SK-N-SH (cell line): ENCODE results near the gene METTL1. TPM values are rescaled to one million over a fixed set of nuclear protein-coding genes. Genes with fewer than 3 reads are reported as not detected.
A peak's percentile ranks its signal among the peaks of the same experiment; 100 is the strongest.

Source experiments
- CTCF ChIA-PET: fragments of 300-600, 350-600 bp; formaldehyde crosslinking; extraction: SDS; loops from one replicate; lab custom pipeline; 2021; lab: Yijun Ruan, JAX
- POLR2A ChIA-PET: fragments of 350-600 bp; sonication (Branson Sonifier 250); formaldehyde crosslinking; extraction: SDS; loops from one replicate; lab custom pipeline; 2020; ENCODE audit warnings: antibody characterized with exemption, inconsistent platforms; lab: Yijun Ruan, JAX
- DNase-seq: peaks from one replicate; pipeline ENCODE4 v3.0.0; 2012
- H2AFZ ChIP-seq: fragments of 200-600 bp; sonication (generic); 2 replicates; pipeline ENCODE4 v1.8.1; 2016; ENCODE audit warnings: antibody characterized with exemption, mild to moderate bottlenecking, low read depth
- H3F3A ChIP-seq: fragments of 200-600 bp; sonication (generic); replicated peaks from 2 replicates; pipeline ENCODE3; 2016; ENCODE audit warnings: antibody characterized with exemption, mild to moderate bottlenecking; ENCODE audit not compliant: insufficient read depth
- H3K27ac ChIP-seq, 2 experiments: fragments of 200-500 bp in 1 of 2; fragments of 200-600 bp in 1 of 2; sonication (Bioruptor generic) in 1 of 2; sonication (generic), shearing (Covaris generic) in 1 of 2; 2 replicates each; pipeline versions ENCODE4 v1.5.1 to v1.6.1; 2014 to 2016; ENCODE audit warnings: low read depth in 2 of 2, inconsistent platforms in 1 of 2, low read length in 1 of 2, mild to moderate bottlenecking in 1 of 2, mixed read lengths in 1 of 2
- H3K27me3 ChIP-seq: fragments of 200-600 bp; sonication (generic), shearing (Covaris generic); 2 replicates; pipeline ENCODE4 v1.6.1; 2016; ENCODE audit warnings: mixed run types; ENCODE audit not compliant: insufficient read depth
- H3K36me3 ChIP-seq, 2 experiments: fragments of 200-500 bp in 1 of 2; fragments of 200-600 bp in 1 of 2; sonication (Bioruptor generic) in 1 of 2; sonication (generic) in 1 of 2; replicated peaks in 1 of 2; 2 replicates each; pipeline versions ENCODE3 to v1.5.1; 2014 to 2016; ENCODE audit warnings: low read length in 1 of 2, mild to moderate bottlenecking in 1 of 2; ENCODE audit not compliant: insufficient read depth in 2 of 2, control insufficient read depth in 1 of 2
- H3K4me1 ChIP-seq, 2 experiments: fragments of 200-500 bp in 1 of 2; fragments of 200-600 bp in 1 of 2; sonication (Bioruptor generic) in 1 of 2; sonication (generic), shearing (Covaris generic) in 1 of 2; 2 replicates each; pipeline versions ENCODE4 v1.5.1 to v1.6.1; 2014 to 2016; ENCODE audit warnings: low read depth in 1 of 2, low read length in 1 of 2, mixed run types in 1 of 2; ENCODE audit not compliant: insufficient read depth in 2 of 2, control insufficient read depth in 1 of 2
- H3K4me2 ChIP-seq: fragments of 200-600 bp; sonication (generic), shearing (Covaris generic); 2 replicates; pipeline ENCODE4 v1.6.1; 2017; ENCODE audit warnings: mixed run types
- H3K4me3 ChIP-seq, 2 experiments: fragments of 200-500 bp in 1 of 2; fragments of 200-600 bp in 1 of 2; sonication (Bioruptor generic) in 1 of 2; sonication (generic), shearing (Covaris generic) in 1 of 2; 2 replicates each; pipeline versions ENCODE4 v1.5.1 to v1.8.1; 2014 to 2016; ENCODE audit warnings: low read depth in 2 of 2, inconsistent platforms in 1 of 2, low read length in 1 of 2, mild to moderate bottlenecking in 1 of 2, mixed read lengths in 1 of 2, moderate library complexity in 1 of 2
- H3K79me2 ChIP-seq: fragments of 200-600 bp; sonication (generic); 2 replicates; pipeline ENCODE4 v1.8.1; 2017; ENCODE audit warnings: mild to moderate bottlenecking; ENCODE audit not compliant: insufficient read depth
- H3K9ac ChIP-seq: fragments of 200-600 bp; sonication (generic); 2 replicates; pipeline ENCODE4 v1.6.1; 2017; ENCODE audit warnings: mixed run types
- H3K9me2 ChIP-seq: fragments of 200-600 bp; sonication (generic); 2 replicates; pipeline ENCODE4 v1.6.1; 2017; ENCODE audit warnings: mixed run types
- H3K9me3 ChIP-seq: fragments of 200-600 bp; sonication (generic); 2 replicates; pipeline ENCODE4 v1.6.1; 2017; ENCODE audit warnings: mixed run types, mild to moderate bottlenecking, moderate library complexity
- H4K20me1 ChIP-seq: fragments of 200-600 bp; sonication (generic); 2 replicates; pipeline ENCODE4 v1.6.1; 2017; ENCODE audit warnings: mild to moderate bottlenecking, mixed run types; ENCODE audit not compliant: insufficient read depth
- CHD2 ChIP-seq: fragments of 150-350 bp; IDR thresholded peaks from 2 replicates; pipeline ENCODE4 v1.6.1; 2018; ENCODE audit warnings: low read length; ENCODE audit not compliant: partially characterized antibody
- CTCF ChIP-seq: fragments of 200-600 bp; sonication (generic); IDR thresholded peaks from 2 replicates; pipeline ENCODE4 v1.6.1; 2017; ENCODE audit warnings: antibody characterized with exemption, mild to moderate bottlenecking, moderate library complexity
- EP300 ChIP-seq, 2 experiments: IDR thresholded peaks; 2 replicates each; pipeline versions ENCODE4 v1.4.0 to v1.6.1; 2012; ENCODE audit warnings: borderline replicate concordance in 1 of 2, low read depth in 1 of 2, low read length in 1 of 2
- EZH2phosphoT487 ChIP-seq: fragments of 200-600 bp; sonication (generic); IDR thresholded peaks from 2 replicates; pipeline ENCODE4 v1.6.1; 2017; ENCODE audit warnings: low read depth, mixed run types, mild to moderate bottlenecking, antibody characterized with exemption, moderate library complexity, borderline replicate concordance
- FOSL2 ChIP-seq: IDR thresholded peaks from 2 replicates; pipeline ENCODE4 v1.4.0; 2012; ENCODE audit warnings: low read depth, mild to moderate bottlenecking, moderate library complexity, borderline replicate concordance
- FOXJ3 ChIP-seq: sonication (generic); formaldehyde crosslinking; IDR thresholded peaks from 2 replicates; pipeline ENCODE4 v1.5.1; 2020; ENCODE audit warnings: mild to moderate bottlenecking, missing genetic modification reagents
- GABPA ChIP-seq: IDR thresholded peaks from 2 replicates; pipeline ENCODE4 v1.4.0; 2012; ENCODE audit warnings: low read depth, mild to moderate bottlenecking
- IRF3 ChIP-seq: fragments of 150-350 bp; IDR thresholded peaks from 2 replicates; pipeline ENCODE4 v1.6.1; 2016; ENCODE audit warnings: mild to moderate bottlenecking, low read depth, low read length
- JUND ChIP-seq: IDR thresholded peaks from 2 replicates; pipeline ENCODE4 v1.4.0; 2012
- MAX ChIP-seq: IDR thresholded peaks from 2 replicates; pipeline ENCODE4 v1.4.0; 2012; ENCODE audit warnings: low read depth
- MXI1 ChIP-seq: IDR thresholded peaks from 2 replicates; pipeline ENCODE4 v1.6.1; 2012; ENCODE audit warnings: mild to moderate bottlenecking, low read depth, low read length, improper control_type of control experiment
- NRF1 ChIP-seq: IDR thresholded peaks from 2 replicates; pipeline ENCODE4 v1.6.1; 2012; ENCODE audit warnings: low read depth, mild to moderate bottlenecking, low read length
- PBX3 ChIP-seq: IDR thresholded peaks from 2 replicates; pipeline ENCODE4; 2012
- POLR2AphosphoS5 ChIP-seq: IDR thresholded peaks from 2 replicates; pipeline ENCODE4 v1.6.1; 2012; ENCODE audit warnings: low read depth, low read length
- RAD21 ChIP-seq: IDR thresholded peaks from 2 replicates; pipeline ENCODE4 v1.6.1; 2012; ENCODE audit warnings: mild to moderate bottlenecking, low read length
- RCOR1 ChIP-seq: fragments of 150-350 bp; IDR thresholded peaks from 2 replicates; pipeline ENCODE4 v1.6.1; 2017; ENCODE audit warnings: antibody characterized with exemption, low read length
- REST ChIP-seq: IDR thresholded peaks from 2 replicates; pipeline ENCODE4 v1.6.1; 2012; ENCODE audit warnings: mild to moderate bottlenecking, low read depth, low read length, moderate library complexity
- RFX5 ChIP-seq: IDR thresholded peaks from 2 replicates; pipeline ENCODE4 v1.6.1; 2012; ENCODE audit warnings: mild to moderate bottlenecking, improper control_type of control experiment, low read length
- RXRA ChIP-seq: IDR thresholded peaks from 2 replicates; pipeline ENCODE4 v1.4.0; 2012; ENCODE audit warnings: low read depth, mild to moderate bottlenecking, borderline replicate concordance
- YY1 ChIP-seq: IDR thresholded peaks from 2 replicates; pipeline ENCODE4 v1.4.0; 2012; ENCODE audit warnings: low read depth, mild to moderate bottlenecking
- ZBTB33 ChIP-seq: IDR thresholded peaks from 2 replicates; pipeline ENCODE4 v1.4.0; 2012; ENCODE audit warnings: low read depth, borderline replicate concordance
- WGBS: methylation state at CpG from one replicate; pipeline ENCODE4 v1.1.6; 2017; ENCODE audit warnings: low lambda C conversion rate; 5-methylcytosine and 5-hydroxymethylcytosine counted together
- polyA plus RNA-seq, 3 experiments: library from polyadenylated mRNA; depleted of rRNA; stranded (reverse); fragments of >200 nt; gene quantifications; 2 replicates each; pipeline ENCODE4 v1.2.3, GENCODE V29; 2012

METTL1 gene
- polyA plus RNA-seq, 1 of the 3 experiments (the other 2 are of a cell fraction), result 28.0 TPM

- H3K9ac ChIP-seq, result peak overlapping the region; percentile 82; the same call in 1 of the 2 replicates
- POLR2A ChIA-PET, result interaction anchor here (1.5 to 3.6 kb wide), 3 partner anchors 9 to 25 kb away, joined by 7 to 21 read pairs (median 18); partner anchors contain the start of genes CDK4 and TSPAN31
- 77% methylated on average over 59 of the region's 76 CpGs for WGBS
- TF ChIP-seq PBX3 (no peak), IRF3 (no peak), RFX5 (no peak), YY1 (no peak), FOSL2 (no peak), JUND (no peak), CHD2 (no peak), RAD21 (no peak), EP300 (IDR thresholded peaks at IDR 0.05; ENCODE audit: borderline replicate concordance in 1 of 2, low read depth in 1 of 2, low read length in 1 of 2) (no peak), FOXJ3 (no peak), RCOR1 (no peak), MXI1 (no peak), NRF1 (no peak), GABPA (no peak), ZBTB33 (no peak), CTCF (0 out of 2 replicates have a peak, but pooled peaks have one; percentile 18), RXRA (no peak), EZH2phosphoT487 (no peak), MAX (0 out of 2 replicates have a peak, but pooled peaks have one; percentile 0), POLR2AphosphoS5 (no peak), REST (peak; percentile 86)
These were observed 44.8 kb downstream of the METTL1 start for GRCh38 chr12:57726884-57727757.

More at GRCh38 chr12:57726884-57727757, 44.8 kb downstream of the METTL1 start:
- H2AFZ ChIP-seq, result peak overlapping the region; percentile 89; the same call in 1 of the 2 replicates
- peaks cover 18% of the 10 kb centered on the region for H3F3A ChIP-seq
- H3K4me1 ChIP-seq, result peaks cover 0 to 8% of the 10 kb centered on the region in 2 experiments; a peak in 1 of 4 replicates
- H3K27me3 ChIP-seq, result no peaks in the 10 kb centered on the region
- peak overlapping the region in 1 of 2 experiments; percentile 82; a peak in 1 of 4 replicates for H3K27ac ChIP-seq
- no peaks in the 10 kb centered on the region for H3K9me2 ChIP-seq
- peak overlapping the region; percentile 76 to 79 for H3K4me3 ChIP-seq
- no peak for DNase-seq
- H3K4me2 ChIP-seq, result peak overlapping the region; percentile 85
- CTCF ChIA-PET, result interaction anchor here (1.2 to 9.4 kb wide), 16 partner anchors 9 to 144 kb away, joined by 3 to 133 read pairs (median 6); partner anchors contain the start of genes AGAP2, B4GALNT1, CDK4 and OS9
- H4K20me1 ChIP-seq, result no peaks in the 10 kb centered on the region
- no peaks in the 10 kb centered on the region for H3K9me3 ChIP-seq
- H3K36me3 ChIP-seq, result peaks cover 3 to 13% of the 10 kb centered on the region in 2 experiments
- no peaks in the 10 kb centered on the region for H3K79me2 ChIP-seq
